Measurements from ENCODE around the gene PEA15.
A peak's percentile ranks its signal among the peaks of the same experiment; 100 is the strongest.

The PEA15 gene

GRCh38 chr1:160205242-160206035, at the start of gene PEA15:
PEA15 (plus strand) TSS chr1:160205384; CDS start chr1:160211545, 6,161 bp downstream.
- DNase-seq, result peak; percentile 76

DNA sequence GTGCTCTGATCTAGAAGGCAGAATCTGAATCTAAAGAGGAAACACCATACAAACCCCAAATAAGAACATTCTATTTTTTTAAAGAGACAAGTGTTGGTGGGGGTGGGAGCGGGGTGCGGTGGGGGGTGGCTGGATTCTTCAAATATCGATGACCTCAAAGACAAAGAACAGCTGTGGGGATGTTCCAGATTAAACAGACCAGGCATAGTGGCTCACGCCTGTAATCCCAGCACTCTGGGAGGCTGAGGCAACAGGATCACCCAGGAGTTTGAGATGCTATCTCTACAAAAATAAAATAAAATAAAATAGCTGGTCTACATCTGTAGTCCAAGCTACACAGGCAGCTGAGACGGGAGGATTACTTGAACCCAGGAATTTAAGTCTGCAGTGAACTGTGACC, 48.8 kb upstream of the PEA15 start:
- no peak for DNase-seq

- no peak for DNase-seq
These were observed 48.0 kb upstream of the PEA15 start for GRCh38 chr1:160157174-160157573.

DNA sequence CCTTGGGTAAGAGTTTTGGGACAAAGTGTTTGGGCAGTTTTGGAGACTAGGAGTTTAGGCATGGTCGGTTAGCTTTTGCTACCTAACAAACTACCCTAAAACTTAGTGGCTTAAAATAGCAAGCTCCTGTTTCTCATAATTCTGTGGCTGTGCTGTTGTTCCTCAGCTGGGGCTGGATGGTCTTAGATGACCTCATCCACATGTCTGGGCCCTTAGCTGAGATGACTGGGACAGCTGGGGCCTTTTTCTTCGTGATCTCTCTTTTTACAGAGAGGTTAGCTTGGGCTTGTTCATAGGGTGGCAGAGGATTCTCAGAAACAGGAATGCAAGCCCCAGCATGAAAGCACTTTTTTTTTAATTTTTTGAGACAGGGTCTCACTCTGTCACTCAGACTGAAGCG, 47.2 kb upstream of the PEA15 start:
- no peak for DNase-seq

GRCh38 chr1:160158534-160158933, 46.6 kb upstream of the PEA15 start:
- no peak for DNase-seq

DNA sequence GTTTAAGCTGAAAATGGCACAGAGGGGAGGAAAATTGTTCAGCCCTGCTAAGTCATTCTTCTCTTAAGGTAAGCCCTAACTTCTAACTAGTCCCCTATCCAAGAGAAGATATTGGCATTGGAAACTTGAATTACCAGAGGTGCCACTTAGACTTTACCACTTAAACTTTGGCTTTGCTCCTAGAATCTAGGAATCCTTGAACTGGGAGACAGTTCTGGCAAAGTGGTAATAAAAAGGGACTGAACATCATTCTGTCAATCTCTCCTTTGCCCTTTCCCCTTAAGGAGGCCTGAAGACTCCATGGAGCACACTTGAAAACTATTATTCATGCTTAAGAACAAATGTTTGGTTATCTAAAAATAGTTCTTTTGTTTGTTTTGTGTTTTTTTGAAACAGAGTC, 45.3 kb upstream of the PEA15 start:
- no peak for DNase-seq

DNA sequence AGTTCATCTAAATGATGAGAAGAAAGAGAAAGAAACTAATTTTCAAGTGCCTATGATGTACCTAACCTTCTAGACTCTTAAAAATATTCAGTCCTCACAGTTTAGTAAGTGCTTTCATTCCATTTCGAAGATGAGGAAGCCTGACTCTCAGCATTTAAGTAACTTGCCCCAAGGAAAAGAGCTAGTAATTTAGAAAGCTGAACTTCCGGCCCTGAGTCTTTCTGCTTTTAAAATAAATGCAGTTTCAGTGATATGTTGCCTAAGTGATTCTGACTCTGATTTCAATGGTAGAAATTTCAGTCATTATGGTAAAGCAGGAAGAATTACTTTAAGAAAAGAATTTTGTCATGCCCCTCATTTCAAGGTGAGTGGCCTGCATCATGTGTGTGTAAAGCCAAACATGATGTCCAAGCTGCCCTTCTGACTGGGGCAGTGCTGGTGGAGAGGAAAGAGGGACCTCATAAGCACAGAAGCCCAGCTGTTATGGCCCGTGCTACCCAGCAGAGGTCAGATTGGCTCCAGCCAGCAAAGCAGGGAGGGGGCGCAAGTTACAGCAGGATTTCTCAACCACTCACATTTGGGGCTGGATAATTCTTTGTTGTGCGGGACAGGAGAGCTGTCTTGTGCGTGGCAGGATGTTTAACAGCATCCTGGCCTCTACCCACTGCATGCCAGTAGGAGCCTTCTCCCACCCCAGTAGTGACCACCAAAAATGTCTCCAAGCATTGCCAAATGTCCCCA, 43.0 kb upstream of the PEA15 start:
- DNase-seq, result no peak

GRCh38 chr1:160162931-160163330, 42.3 kb upstream of the PEA15 start:
- DNase-seq, result no peak

GRCh38 chr1:160163615-160164014, 41.6 kb upstream of the PEA15 start:
- DNase-seq, result no peak

DNA sequence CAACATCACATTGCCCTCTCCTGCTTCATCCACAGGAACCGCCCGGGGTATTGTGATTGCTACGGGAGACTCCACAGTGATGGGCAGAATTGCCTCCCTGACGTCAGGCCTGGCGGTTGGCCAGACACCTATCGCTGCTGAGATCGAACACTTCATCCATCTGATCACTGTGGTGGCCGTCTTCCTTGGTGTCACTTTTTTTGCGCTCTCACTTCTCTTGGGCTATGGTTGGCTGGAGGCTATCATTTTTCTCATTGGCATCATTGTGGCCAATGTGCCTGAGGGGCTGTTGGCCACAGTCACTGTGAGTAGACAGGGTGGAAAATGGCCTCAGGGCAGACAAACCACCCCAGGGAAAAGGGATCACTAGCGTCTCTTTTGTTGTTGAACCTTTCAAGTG, 41.1 kb upstream of the PEA15 start:
- DNase-seq, result no peak

DNA sequence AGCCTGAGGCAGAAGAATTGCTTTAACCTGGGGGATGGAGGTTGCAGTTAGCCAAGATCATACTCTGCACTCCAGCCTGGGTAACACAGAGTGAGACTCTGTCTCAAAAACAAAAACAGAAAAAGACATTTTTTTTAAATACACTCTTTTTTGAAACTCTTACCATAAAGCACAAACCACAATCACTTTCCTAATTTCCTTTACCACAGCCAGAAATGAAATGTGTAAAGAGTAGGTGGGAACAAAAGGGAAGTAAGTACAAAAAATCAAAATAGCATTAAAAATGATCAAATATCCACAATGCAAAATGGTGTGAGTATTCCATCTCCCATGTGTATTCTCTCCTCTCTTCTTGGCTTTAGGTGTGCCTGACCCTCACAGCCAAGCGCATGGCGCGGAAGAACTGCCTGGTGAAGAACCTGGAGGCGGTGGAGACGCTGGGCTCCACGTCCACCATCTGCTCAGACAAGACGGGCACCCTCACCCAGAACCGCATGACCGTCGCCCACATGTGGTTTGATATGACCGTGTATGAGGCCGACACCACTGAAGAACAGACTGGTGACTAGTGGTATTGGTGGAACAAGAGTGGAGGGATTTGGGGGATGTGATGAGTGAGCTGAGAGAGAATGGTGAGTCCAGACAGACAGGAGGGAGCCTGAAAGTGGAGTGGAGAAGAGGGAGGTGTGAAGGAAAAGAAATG, 38.9 kb upstream of the PEA15 start:
- DNase-seq, result no peak

GRCh38 chr1:160167056-160167455, 38.1 kb upstream of the PEA15 start:
- no peak for DNase-seq

DNA sequence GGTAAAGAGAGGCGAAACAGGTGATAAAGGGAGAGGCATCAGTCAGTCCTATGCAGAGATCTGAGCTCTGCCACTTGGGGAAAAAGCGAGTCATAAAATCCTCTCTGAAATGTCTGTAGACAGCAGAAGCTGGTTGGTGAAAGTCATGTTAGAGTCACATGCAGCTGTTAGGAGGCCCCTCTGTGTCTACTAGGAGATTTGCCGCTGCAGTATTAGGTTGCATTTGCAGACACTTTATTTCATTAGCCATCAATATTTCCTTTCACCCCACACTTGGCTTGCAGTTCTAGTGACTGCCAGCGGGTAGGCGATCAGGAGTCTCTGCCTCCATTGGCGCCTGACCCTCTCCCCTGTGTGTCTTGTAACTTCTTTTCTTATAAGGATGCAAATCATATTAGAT, 37.6 kb upstream of the PEA15 start:
- DNase-seq, result no peak

DNA sequence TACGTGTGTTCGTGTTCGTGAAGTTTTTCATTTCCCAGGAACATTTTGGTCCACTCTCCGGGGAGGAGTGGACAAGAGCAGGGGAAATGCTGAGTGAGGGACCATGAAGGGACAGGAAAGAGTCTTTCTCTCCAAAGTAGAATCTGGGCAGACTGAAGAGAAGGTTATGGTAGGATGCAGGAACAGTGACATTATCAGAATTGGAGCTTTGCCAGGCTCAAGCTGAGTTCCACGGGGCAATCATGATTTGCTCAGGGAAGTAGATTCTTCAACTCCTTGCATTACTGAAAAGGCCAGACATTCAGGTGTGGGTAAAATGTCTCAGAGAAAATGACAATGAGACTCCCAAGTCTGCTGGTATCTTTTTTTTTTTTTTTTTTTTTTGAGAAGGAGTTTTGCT, 37.2 kb upstream of the PEA15 start:
- no peak for DNase-seq

DNA sequence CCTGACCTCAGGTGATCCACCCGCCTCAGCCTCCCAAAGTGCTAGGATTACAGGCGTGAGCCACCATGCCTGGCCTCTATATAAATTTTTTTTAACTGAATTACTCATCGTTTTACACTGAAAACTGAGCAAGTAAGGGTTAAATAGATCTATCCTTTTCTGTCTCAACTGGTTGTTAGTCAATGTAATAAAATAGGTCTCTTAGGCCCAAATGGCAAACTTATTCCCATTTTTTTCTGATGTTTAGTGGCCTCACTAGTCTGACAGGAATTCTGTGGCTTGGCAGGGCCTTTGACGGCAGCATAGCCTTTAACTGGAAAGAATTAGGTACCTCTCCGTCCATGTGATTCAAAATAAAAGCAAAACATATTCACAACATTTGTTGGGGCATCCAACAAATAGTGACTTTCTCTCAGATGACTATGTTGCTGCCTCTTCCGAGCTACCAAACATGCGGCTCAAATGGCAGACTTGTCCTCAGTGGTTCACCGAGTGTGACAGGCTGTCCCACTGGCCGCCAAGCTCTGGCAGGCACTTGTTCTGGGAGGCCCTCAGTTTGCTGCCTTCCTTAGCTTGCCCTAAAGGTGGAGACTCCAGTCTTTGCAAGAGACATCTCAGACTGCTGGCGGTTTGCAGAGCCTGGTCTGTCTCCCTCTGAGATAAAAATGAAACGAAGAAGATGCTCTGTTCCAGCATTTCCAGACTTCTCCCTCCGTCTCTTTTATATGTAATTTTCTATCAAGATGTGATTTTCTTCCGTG, 36.4 kb upstream of the PEA15 start:
- no peak for DNase-seq

DNA sequence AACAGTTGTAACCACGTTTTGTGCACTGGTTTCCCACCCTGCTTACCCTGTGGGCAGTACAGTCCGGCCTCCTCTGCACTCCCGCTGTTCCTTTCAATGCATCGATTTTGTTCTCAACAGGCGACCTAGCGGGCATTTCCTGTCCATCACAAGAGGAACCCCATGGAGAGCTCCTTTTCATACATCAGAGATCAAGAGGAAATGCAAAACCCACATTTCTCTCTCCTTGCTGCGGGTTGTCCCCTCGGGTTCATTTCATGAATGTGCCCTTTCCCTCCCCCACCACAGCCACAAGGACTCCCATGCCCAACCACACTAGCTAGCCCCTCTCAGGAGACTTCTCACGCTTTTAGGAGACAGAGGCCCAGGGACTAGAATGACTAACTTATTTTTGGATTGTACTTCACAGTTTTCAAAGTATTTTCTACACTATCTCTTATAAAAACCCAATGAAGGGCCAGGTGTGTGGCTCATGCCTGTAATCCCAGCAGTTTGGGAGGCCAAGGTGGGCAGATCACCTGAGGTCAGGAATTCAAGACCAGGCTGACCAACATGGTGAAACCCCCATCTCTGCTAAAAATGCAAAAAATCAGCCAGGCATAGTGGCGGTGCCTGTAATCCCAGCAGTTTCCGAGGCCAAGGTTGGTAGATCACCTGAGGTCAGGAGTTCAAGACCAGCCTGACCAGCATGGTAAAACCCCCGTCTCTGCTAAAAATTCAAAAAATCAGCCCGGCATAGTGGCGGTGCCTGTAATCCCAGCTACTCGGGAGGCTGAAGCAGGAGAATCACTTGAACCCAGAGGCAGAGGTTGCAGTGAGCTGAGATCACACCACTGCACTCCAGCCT, 35.4 kb upstream of the PEA15 start:
- DNase-seq, result no peak

DNA sequence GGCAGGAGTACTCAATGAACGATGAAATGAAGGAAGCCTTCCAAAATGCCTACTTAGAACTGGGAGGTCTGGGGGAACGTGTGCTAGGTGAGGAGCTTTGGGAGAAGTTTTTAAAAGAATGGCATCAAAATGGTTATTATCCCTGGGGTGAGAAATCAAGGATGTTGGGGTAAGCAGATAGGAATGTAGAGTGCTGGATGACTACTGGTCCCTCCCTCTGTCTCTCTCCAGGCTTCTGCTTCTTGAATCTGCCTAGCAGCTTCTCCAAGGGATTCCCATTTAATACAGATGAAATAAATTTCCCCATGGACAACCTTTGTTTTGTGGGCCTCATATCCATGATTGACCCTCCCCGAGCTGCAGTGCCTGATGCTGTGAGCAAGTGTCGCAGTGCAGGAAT, 33.8 kb upstream of the PEA15 start:
- DNase-seq, result no peak

- no peak for DNase-seq
These were observed 33.2 kb upstream of the PEA15 start for GRCh38 chr1:160171980-160172379.

GRCh38 chr1:160177231-160177630, 28.0 kb upstream of the PEA15 start:
- DNase-seq, result no peak

DNA sequence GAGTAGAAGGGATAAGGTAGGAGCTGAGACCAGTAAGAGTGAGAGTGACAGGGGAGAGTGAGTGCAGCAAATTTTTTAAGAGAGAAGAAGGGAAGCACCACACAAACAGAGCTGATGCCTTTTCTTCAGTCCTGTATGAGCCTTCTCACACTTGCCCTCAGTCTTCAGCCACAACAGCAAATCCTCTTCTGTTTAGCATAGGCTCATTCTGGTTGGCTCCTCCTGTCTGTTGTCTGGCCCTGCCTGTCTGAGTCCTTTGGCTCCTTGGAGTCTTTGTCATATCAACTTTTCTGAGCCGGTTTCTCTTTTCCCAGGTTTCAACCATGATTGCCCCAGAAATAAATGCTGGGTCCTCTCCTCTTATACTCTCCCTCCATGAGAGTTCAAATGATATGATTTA, 27.5 kb upstream of the PEA15 start:
- DNase-seq, result no peak

GRCh38 chr1:160178731-160179130, 26.5 kb upstream of the PEA15 start:
- no peak for DNase-seq

DNA sequence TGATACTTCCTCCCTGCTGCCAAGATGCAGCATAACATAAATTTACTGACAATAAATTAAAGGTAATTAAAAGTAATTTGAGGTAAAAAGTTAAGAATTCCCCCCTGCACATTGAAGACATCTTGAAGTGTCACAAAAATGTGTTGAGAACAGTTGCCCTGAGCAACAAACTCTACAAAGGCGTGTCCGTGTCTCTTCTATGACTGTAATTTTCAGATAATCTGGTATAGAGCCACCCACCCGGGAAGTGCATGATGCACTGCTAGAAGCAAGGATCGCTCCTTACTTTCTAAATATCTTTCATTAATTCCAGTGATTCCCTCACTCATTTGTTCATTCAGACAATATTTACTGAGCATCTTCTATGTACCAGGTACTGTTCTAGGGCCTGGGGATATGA, 25.8 kb upstream of the PEA15 start:
- DNase-seq, result no peak
